WERI-Rb-1 (cell line): ENCODE data around the gene GP1BA.

ENCODE experiments used
- DNase-seq: peaks from one replicate; pipeline ENCODE4 v3.0.0-alpha.2; 2020
- H3K27ac ChIP-seq: fragments of 250-450 bp; sonication (Bioruptor Pico); 2 replicates; pipeline ENCODE4 v1.5.1; 2020; ENCODE audit warnings: mild to moderate bottlenecking, moderate library complexity
- H3K27me3 ChIP-seq: fragments of 250-450 bp; sonication (Bioruptor Pico); 2 replicates; pipeline ENCODE4 v1.5.1; 2021; ENCODE audit warnings: mild to moderate bottlenecking, low read depth, moderate library complexity; ENCODE audit not compliant: insufficient read depth, severe bottlenecking
- H3K36me3 ChIP-seq: fragments of 250-450 bp; sonication (Bioruptor Pico); 2 replicates; pipeline ENCODE4 v1.5.1; 2020; ENCODE audit warnings: mild to moderate bottlenecking, moderate library complexity
- H3K4me3 ChIP-seq: 2 replicates; pipeline ENCODE4 v1.5.1; 2011; ENCODE audit warnings: low read depth, mild to moderate bottlenecking, control low read depth, low read length
- H3K9me3 ChIP-seq: fragments of 250-450 bp; sonication (Bioruptor Pico); 2 replicates; pipeline ENCODE4 v1.5.1; 2021; ENCODE audit warnings: mild to moderate bottlenecking, moderate library complexity; ENCODE audit not compliant: severe bottlenecking
- TF ChIP-seq, protein P1 (sequence below): IDR thresholded peaks from 2 replicates; pipeline ENCODE4 v1.5.1; 2011; ENCODE audit warnings: low read depth, mild to moderate bottlenecking, control low read depth, inconsistent platforms, low read length

The GP1BA gene

DNA sequence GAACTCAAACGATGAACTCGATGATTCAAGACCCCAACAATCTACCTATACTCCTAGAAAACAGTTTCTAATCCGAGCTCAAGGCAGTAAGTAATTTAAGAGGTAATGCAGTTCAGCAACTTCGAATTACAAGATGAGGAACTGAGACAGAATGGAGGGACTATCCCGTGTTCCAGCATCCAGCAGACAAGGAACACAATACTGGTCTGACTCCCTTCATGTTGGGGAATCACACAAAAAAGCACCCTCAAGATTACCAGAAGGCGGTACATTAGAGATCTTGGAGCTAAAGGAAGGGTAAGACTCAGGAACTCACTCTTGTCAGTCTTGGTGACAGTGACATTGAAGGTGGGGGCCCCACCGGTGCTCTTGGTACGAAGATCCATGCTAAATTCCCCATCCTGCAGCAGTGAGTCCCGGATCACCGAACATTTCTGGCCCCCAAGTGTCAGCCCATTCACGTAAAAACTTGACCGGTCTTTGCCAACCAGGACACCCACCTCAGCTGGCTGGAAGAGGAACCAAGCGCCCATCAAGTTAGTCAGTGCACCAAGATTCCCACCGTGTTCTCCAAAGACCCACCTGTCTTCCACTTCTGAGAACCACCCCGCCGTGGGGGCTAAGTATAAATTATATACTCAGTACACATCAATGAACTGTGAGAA lies 14.4 kb downstream of the GP1BA start:
- H3K9me3 ChIP-seq = no peaks in the 10 kb centered on the region
- peaks cover 65% of the 10 kb centered on the region for H3K36me3 ChIP-seq
- TF ChIP-seq, protein P1, sequence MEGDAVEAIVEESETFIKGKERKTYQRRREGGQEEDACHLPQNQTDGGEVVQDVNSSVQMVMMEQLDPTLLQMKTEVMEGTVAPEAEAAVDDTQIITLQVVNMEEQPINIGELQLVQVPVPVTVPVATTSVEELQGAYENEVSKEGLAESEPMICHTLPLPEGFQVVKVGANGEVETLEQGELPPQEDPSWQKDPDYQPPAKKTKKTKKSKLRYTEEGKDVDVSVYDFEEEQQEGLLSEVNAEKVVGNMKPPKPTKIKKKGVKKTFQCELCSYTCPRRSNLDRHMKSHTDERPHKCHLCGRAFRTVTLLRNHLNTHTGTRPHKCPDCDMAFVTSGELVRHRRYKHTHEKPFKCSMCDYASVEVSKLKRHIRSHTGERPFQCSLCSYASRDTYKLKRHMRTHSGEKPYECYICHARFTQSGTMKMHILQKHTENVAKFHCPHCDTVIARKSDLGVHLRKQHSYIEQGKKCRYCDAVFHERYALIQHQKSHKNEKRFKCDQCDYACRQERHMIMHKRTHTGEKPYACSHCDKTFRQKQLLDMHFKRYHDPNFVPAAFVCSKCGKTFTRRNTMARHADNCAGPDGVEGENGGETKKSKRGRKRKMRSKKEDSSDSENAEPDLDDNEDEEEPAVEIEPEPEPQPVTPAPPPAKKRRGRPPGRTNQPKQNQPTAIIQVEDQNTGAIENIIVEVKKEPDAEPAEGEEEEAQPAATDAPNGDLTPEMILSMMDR = no peak
- no peaks in the 10 kb centered on the region for H3K27me3 ChIP-seq
- H3K27ac ChIP-seq = peak overlapping the region; percentile 60
- no peak for DNase-seq
- H3K4me3 ChIP-seq = peak overlapping the region; percentile 96

- Histone ChIP-seq H3K36me3 (peaks cover 59% of the 10 kb centered on the region), H3K27ac (peak overlapping the region; percentile 60)
- TF ChIP-seq, protein P1 = no peak
Measured at GRCh38 chr17:4947010-4947410, 14.9 kb downstream of the GP1BA start.

DNA sequence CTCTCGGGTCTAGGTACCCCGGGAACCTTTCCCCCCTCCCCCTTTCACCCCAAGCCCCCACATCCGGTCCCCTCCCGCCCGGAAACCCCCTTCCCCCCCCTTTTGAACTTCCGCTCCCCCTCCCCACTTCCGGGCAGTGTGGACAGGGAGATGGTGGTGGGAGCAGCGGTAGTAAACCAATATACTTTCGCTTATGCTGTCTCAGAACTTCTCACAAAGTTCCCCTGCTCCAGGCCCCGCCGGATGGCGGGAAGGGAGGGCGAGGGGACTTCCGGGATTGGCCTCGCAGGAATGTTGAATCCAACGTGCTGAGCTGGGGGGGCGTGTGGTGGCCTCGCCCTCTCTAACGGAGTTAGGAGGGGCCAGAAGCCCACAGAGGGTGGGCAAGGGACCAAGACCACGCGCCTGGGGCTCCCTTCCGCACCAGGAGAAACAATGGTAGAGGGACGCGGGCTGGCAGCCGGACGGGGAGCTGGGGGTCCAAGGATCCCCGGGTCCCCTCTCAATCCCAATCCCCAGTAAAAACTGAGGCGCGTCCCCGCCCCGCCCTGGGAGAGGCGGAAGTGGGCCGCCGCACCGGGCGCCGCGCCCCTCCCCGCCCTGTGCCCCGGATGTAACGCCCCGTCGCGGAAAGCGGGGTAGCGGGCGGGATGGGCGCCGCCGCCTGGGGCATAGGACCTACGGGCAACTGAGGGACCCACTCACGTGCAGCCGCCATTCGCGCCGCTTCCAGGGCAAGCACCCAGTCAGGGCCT lies 15.5 kb downstream of the GP1BA start:
- DNase-seq = peak; percentile 50
- Histone ChIP-seq H3K27me3 (no peaks in the 10 kb centered on the region), H3K36me3 (peaks cover 53% of the 10 kb centered on the region), H3K27ac (peak overlapping the region; percentile 95), H3K4me3 (peak overlapping the region; percentile 96), H3K9me3 (no peaks in the 10 kb centered on the region)
- TF ChIP-seq, protein P1 = no peak

More at GRCh38 chr17:4947010-4947410, 14.9 kb downstream of the GP1BA start:
- H3K9me3 ChIP-seq = no peaks in the 10 kb centered on the region
- DNase-seq = no peak
- H3K27me3 ChIP-seq = no peaks in the 10 kb centered on the region
- peak overlapping the region; percentile 96 for H3K4me3 ChIP-seq

GRCh38 chr17:4948166-4948930 lies 16.3 kb downstream of the GP1BA start, which contains the start of gene PFN1:
Gene PFN1, minus strand, starts transcription at chr17:4948530. Its CDS starts 136 bp downstream, at chr17:4948394.
- Histone ChIP-seq H3K36me3 (peaks cover 49% of the 10 kb centered on the region), H3K9me3 (no peaks in the 10 kb centered on the region), H3K27ac (peak within 1 kb of the TSS; percentile 95), H3K4me3 (peak within 1 kb of the TSS; percentile 96), H3K27me3 (no peaks in the 10 kb centered on the region)
- peak; percentile 85 for DNase-seq
- TF ChIP-seq, protein P1 = no peak

DNA sequence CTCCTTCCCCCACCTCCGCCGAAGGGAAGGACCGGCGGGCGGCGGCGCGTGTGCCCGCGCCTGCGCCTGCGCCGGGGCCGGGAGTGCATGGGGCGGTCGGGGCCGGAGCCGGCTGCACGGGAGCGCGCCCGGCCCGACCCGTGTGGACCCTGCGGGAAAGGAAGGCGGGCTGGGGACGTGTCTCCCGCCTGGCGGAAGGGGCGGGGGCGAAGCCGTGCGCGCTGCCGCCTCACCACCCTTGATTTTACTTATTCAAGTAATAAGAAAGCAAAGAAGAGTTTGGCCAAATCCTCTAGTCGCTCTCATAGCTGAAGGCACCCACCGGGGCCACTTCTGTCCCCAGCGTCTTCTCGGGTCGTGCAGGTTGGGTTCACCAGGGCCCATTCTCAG lies 16.8 kb downstream of the GP1BA start:
- DNase-seq = peak; percentile 86

More for the DNA sequence above, 16.8 kb downstream of the GP1BA start:
- no peaks in the 10 kb centered on the region for H3K27me3 ChIP-seq
- no peaks in the 10 kb centered on the region for H3K9me3 ChIP-seq
- TF ChIP-seq, protein P1 = no peak
- H3K4me3 ChIP-seq = peak overlapping the region; percentile 96
- H3K36me3 ChIP-seq = peaks cover 43% of the 10 kb centered on the region
- H3K27ac ChIP-seq = peak overlapping the region; percentile 95
